Stimulated activated CD4-positive, alpha-beta T cell treated with anti-CD3 and anti-CD28 coated beads, Interleukin-15, amount 100 ng/mL, for 1 hour (primary cell): ENCODE results near the gene PEPD.

ENCODE experiments used
- DNase-seq, 2 donors: peaks; one replicate each; pipeline ENCODE4 v3.0.0-alpha.2; 2020; ENCODE audit warnings: low read depth in 1 of 2, low spot score in 1 of 2

Gene PEPD

GRCh38 chr19:33440682-33441081 lies 80.9 kb downstream of the PEPD start:
- DNase-seq: no peak

GRCh38 chr19:33440241-33440640 lies 81.3 kb downstream of the PEPD start:
- no peak for DNase-seq

- DNase-seq: no peak
Observed at GRCh38 chr19:33438987-33439781, 82.4 kb downstream of the PEPD start.

- DNase-seq: no peak
Observed at GRCh38 chr19:33437821-33438671, 83.5 kb downstream of the PEPD start.

- DNase-seq: no peak
Observed at GRCh38 chr19:33437393-33437820, 84.2 kb downstream of the PEPD start.

GRCh38 chr19:33436360-33437345 lies 84.9 kb downstream of the PEPD start:
- no peak for DNase-seq

- DNase-seq: no peak
Observed at GRCh38 chr19:33435706-33436359, 85.8 kb downstream of the PEPD start.

GRCh38 chr19:33434886-33435705 lies 86.5 kb downstream of the PEPD start:
- DNase-seq: no peak

- no peak for DNase-seq
Observed at GRCh38 chr19:33434069-33434885, 87.3 kb downstream of the PEPD start.

- no peak for DNase-seq
Observed at GRCh38 chr19:33432446-33433170, 89.0 kb downstream of the PEPD start.

- no peak for DNase-seq
Observed at GRCh38 chr19:33432015-33432414, 89.6 kb downstream of the PEPD start.

GRCh38 chr19:33430674-33431277 lies 90.8 kb downstream of the PEPD start:
- DNase-seq: peak; percentile 21 to 50

GRCh38 chr19:33429891-33430673 lies 91.5 kb downstream of the PEPD start:
- DNase-seq: no peak

- no peak for DNase-seq
Observed at GRCh38 chr19:33428627-33429125, 92.9 kb downstream of the PEPD start.

GRCh38 chr19:33427801-33428626 lies 93.6 kb downstream of the PEPD start:
- DNase-seq: no peak
